Measurements from ENCODE around the gene ABCC6.

The ABCC6 gene

GRCh38 chr16:16139061-16139460, 84.2 kb downstream of the ABCC6 start:
- DNase-seq: no peak

GRCh38 chr16:16138034-16138635, 85.2 kb downstream of the ABCC6 start:
- no peak for DNase-seq

GRCh38 chr16:16137110-16137509, 86.2 kb downstream of the ABCC6 start:
- no peak for DNase-seq

GRCh38 chr16:16136588-16136987, 86.7 kb downstream of the ABCC6 start:
- no peak for DNase-seq

- no peak for DNase-seq
These were observed 89.2 kb downstream of the ABCC6 start for GRCh38 chr16:16133943-16134604.

GRCh38 chr16:16131659-16132058, 91.6 kb downstream of the ABCC6 start:
- DNase-seq: no peak

GRCh38 chr16:16131204-16131603, 92.1 kb downstream of the ABCC6 start:
- no peak for DNase-seq

GRCh38 chr16:16127469-16128116, 95.7 kb downstream of the ABCC6 start:
- peak; percentile 71 to 72 for DNase-seq

GRCh38 chr16:16126896-16127295, 96.4 kb downstream of the ABCC6 start:
- DNase-seq: no peak

GRCh38 chr16:16124974-16125373, 98.3 kb downstream of the ABCC6 start:
- DNase-seq: no peak

GRCh38 chr16:16124438-16124837, 98.9 kb downstream of the ABCC6 start:
- no peak for DNase-seq

- DNase-seq: peak in 1 of 2 donors; percentile 70
These were observed 101.0 kb downstream of the ABCC6 start for GRCh38 chr16:16122264-16122663.

- DNase-seq: no peak
These were observed 102.0 kb downstream of the ABCC6 start for GRCh38 chr16:16121185-16121727.

- DNase-seq: no peak
These were observed 102.7 kb downstream of the ABCC6 start for GRCh38 chr16:16120382-16121184.

- no peak for DNase-seq
These were observed 103.3 kb downstream of the ABCC6 start for GRCh38 chr16:16120044-16120381.

- no peak for DNase-seq
These were observed 105.0 kb downstream of the ABCC6 start for GRCh38 chr16:16118337-16118736.

- DNase-seq: no peak
These were observed 106.5 kb downstream of the ABCC6 start for GRCh38 chr16:16116841-16117240.

- DNase-seq: no peak
These were observed 110.2 kb downstream of the ABCC6 start for GRCh38 chr16:16113076-16113475.

- no peak for DNase-seq
These were observed 110.7 kb downstream of the ABCC6 start for GRCh38 chr16:16112450-16113053.

- DNase-seq: no peak
These were observed 111.7 kb downstream of the ABCC6 start for GRCh38 chr16:16111639-16112038.

- no peak for DNase-seq
These were observed 113.2 kb downstream of the ABCC6 start for GRCh38 chr16:16110111-16110490.

- peak in 1 of 2 donors; percentile 22 for DNase-seq
These were observed 113.7 kb downstream of the ABCC6 start for GRCh38 chr16:16109453-16110110.

All from inflammatory macrophage (primary cell).